Measurements from ENCODE around the gene GRID1. TPM values are rescaled to one million over a fixed set of nuclear protein-coding genes. Genes with fewer than 3 reads are reported as not detected.
"Not testable (repeated sequence)": the region's sequence is repeated elsewhere in the genome, so short reads cannot be mapped to it uniquely, and the experiment has no call there.

Gene GRID1
- total RNA-seq, 1 experiment from 2014 or later: 0.53 TPM

DNA sequence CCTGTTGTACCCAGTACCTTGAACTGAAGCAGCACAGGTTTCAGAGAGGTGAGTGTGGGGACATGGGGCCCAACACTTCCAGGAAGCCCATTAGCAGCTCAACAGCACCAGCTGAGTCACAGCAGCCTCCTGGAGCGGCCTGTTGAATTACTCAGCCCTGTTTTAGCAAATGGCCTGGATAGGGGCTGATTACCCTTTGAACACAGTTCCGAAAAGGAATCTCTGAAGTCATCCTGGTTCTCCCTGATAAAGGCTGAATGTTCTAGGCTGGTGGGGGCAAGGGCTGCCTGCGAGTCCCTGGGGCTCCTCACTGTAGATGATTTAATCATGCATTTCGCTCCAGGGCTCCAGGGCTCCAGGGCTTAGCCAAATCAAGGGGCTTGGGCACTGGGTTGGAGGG, 287.5 kb downstream of the GRID1 start:
- DNase-seq (ENCODE audit: low read depth, low spot score): no peak
- in situ Hi-C loops (cut with HindIII; ENCODE audit: low pct_unique_long_range_greater_than_20kb, low sequenced_read_pairs): no loop called here

DNA sequence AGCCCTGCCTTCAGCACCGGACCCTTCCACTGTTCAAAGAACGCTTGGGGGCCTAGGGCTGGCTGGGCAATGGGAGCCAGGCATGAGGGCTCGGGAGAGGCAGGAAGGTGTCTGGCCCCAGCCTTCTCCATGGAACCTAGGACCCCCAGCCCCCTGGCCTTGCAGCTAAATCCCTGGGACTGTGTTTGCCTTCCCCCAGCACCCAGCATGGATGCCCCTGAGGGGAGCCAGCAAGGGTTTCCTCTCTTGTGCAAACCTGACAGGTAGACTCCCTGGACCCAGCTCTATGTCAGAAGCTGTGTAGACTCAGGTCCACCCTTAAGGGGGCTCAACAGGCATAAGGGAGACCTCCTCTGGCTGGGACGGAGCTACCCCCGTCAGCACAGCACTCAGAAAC, 288.0 kb downstream of the GRID1 start:
- no peak for DNase-seq (ENCODE audit: low read depth, low spot score)

DNA sequence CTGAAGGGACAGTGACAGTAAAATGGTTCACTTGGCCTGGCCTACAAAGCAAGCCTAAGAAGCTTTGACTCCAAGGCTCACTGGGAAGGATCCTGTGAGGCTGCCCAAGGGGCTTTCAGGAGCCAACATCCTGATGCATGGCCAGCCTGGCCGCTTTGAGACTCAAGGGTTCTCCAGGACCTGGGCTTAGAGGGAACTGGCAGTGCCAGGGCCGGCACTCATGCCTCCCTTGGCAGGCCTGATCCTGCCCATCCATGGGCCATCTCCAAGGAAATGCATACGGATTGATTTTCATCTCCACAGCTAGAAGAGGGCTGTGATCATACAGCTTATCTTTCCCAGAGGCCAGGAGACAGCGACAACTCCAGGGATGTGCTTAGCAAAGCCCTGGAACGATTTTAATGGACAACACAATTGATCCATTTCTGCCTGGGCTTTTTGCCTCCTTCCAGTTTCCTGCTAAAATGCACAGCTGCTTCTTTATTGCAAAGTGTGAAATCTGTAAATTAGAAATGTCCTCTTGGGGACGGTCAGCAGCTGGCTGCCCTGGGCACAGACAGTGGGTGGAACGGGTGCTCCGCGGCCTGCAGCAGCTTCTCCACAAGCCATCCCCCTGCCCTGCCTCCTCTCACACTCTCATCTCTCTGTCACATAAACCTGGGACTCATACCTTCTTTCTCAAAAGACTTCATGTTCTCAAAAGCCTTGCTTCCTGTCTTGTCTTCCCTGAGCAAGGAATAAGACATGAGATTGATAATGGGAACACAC, 288.5 kb downstream of the GRID1 start:
- DNase-seq (ENCODE audit: low read depth, low spot score): no peak
- in situ Hi-C loops (cut with HindIII; ENCODE audit: low pct_unique_long_range_greater_than_20kb, low sequenced_read_pairs): no loop called here

More for the DNA sequence above, 288.0 kb downstream of the GRID1 start:
- in situ Hi-C loops (cut with HindIII; ENCODE audit: low pct_unique_long_range_greater_than_20kb, low sequenced_read_pairs): no loop called here

DNA sequence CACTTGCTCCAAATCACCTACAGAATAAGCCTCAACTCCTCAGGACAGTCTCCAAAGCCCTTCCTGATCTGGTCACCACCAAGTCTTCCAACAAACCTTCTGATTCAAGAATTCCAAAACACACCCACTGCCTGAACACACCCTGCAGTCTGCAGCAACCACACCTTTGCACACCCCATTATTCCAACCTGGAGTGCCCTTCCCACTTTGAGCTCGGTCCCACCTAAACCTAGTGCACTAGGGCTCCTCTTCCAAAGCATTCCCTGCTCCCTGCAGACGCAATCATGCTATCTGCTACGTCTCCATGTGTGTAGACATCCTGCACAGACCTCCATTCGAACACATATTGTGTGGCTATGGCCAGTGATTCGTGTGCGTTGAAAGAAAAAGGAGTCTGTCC, 289.3 kb downstream of the GRID1 start:
- in situ Hi-C loops (cut with HindIII; ENCODE audit: low pct_unique_long_range_greater_than_20kb, low sequenced_read_pairs): no loop called here
- no peak for DNase-seq (ENCODE audit: low read depth, low spot score)

DNA sequence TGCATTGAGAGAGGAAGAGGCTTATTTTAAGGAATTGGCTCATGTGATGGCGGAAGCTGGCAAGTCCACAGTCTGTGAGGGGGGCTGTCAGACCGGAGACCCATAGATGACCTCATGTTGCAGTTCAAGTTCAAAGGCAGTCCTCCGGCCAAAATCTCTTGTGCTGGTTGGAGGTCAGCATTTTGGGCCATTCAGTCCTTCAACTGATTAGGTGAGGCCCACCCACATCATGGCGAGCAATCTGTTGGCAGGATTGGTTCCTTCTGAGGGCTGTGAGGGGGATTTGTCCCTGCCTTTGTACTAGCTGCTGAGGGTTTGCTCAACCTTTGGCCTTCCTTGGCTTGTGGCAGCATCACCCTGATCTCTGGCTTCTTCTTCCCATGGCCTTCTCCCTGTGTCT, 290.1 kb downstream of the GRID1 start:
- in situ Hi-C loops (cut with HindIII; ENCODE audit: low pct_unique_long_range_greater_than_20kb, low sequenced_read_pairs); DNase-seq (ENCODE audit: low read depth, low spot score): not testable (repeated sequence)

DNA sequence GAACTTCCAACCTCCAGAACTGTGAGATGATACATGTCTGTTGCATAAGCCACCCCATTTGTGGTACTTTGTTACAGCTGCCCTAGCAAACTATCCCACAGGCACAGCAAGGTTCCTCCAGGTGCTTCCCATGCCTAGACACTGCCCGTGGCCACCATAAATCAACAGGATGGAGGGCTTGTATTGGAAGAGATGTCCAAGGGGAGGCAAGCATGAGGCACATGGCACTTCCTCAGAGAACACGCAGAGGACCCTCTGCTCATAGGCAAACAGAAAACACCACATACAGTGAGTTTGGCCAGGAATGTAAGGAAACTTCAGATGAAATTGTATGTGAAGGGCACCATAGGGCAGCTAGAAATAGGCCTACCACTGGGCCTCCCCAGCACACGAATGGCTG, 291.1 kb downstream of the GRID1 start:
- DNase-seq (ENCODE audit: low read depth, low spot score): no peak

DNA sequence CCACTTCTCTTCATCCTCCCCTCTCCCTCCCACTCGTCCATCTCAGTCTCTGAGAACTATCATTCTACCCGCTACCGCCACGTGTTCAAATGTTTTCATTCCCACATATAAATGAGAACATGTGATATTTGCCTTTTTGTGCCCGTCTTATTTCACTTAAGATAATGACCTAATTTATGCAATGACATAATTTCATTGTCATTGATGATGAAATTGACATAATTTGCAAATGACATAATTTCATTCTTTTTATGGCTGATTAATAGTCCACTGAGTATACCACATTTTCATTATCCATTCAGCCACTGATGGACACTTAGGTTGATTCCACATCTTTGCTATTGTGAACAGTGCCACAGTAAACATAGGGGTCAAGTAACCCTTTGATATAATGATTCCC, 292.3 kb downstream of the GRID1 start:
- no peak for DNase-seq (ENCODE audit: low read depth, low spot score)
- in situ Hi-C loops (cut with HindIII; ENCODE audit: low pct_unique_long_range_greater_than_20kb, low sequenced_read_pairs): no loop called here

More for the DNA sequence above, 291.1 kb downstream of the GRID1 start:
- in situ Hi-C loops (cut with HindIII; ENCODE audit: low pct_unique_long_range_greater_than_20kb, low sequenced_read_pairs): no loop called here

DNA sequence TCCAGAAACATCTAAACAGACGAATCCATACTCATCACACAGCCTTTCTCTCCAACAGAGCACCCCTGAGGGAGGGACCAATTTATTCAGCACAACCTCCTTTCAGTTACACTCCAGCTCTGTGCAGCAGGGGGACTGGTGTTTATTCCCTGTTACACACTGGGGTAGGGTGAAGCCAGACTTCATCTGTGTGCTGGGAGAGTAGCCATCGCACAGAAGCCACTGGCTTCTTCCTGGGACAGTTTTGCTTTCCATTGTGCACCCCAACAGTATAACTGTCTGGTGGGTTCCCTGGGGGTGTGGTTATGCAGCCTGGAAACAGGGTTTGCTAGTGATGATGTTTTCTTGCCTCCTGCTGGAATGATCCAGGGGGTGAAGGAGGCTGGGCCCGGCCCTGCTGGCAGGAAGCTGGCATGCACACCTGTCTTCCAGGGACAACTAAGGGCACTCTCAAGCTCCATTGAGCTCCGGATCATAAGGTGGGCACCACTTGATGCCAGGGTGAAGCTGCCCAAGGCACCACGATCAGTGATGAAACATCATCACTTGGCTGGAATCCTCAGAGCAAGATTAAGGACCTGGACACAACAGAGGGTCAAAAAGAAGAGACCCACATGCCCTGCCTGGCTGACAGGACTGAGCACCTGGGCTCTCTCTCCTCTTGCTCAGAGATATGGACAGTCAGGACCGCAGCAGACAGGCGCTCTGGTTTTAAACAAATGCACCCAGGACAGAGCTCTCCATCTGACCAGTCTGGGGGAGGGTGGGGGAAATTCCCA, 293.2 kb downstream of the GRID1 start:
- DNase-seq (ENCODE audit: low read depth, low spot score): no peak
- in situ Hi-C loops (cut with HindIII; ENCODE audit: low pct_unique_long_range_greater_than_20kb, low sequenced_read_pairs): no loop called here

DNA sequence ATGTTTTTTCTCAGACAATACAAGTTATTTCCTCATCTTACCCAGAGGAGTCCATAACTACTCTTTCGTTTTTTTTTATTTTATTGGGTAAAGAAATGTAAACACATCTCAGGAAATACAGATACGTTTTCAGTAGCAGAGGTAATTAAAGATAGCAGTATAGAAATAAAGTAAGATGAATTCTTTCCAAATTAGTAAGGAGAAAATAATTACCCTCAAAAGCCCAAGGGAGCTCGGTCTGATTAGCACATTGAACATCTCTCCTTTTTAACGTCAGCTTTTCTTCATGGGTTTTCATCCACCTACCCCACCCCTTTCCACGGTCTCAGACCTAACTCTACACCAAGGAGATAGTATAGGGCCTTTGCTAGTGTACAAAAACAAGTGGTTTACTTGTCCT, 294.2 kb downstream of the GRID1 start:
- in situ Hi-C loops (cut with HindIII; ENCODE audit: low pct_unique_long_range_greater_than_20kb, low sequenced_read_pairs): no loop called here
- no peak for DNase-seq (ENCODE audit: low read depth, low spot score)

DNA sequence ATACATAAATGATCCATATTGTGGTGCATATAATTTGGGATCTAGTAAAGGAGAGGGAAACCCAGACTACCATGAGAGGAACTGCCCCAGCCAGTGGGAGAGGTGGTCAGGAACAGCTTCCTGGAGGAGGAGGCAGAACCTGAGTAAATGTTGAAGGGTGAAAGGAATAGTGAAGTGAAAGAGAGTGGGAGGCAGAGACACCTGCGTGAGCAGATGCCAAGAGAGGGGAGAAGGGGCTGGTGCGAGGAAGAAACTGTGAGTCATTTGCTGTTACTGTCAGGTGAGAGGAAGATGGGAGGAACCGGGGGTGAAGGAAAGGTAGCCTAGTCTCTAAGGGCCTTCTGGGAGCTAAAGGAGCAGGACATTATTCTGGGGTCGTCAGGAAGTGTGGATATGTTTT, 294.8 kb downstream of the GRID1 start:
- in situ Hi-C loops (cut with HindIII; ENCODE audit: low pct_unique_long_range_greater_than_20kb, low sequenced_read_pairs): no loop called here
- DNase-seq (ENCODE audit: low read depth, low spot score): no peak

DNA sequence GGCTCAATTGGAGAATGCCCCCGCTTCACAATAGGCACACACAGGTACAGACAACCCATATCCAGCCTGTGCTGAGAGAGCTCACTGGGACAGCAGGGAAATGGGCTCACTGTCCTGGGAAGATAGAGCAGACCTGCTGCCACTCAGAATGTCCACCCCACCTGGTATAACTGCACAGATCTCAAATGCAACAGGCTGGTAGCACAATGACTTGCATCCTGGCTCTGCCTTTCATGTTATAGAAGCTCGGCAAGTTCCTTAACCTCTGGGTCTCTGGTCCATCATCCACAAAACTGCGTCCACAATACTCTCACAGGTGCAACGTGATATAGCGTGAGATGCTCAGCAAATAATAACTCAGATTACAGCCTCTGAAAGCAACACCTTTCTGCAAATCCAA, 295.4 kb downstream of the GRID1 start:
- in situ Hi-C loops (cut with HindIII; ENCODE audit: low pct_unique_long_range_greater_than_20kb, low sequenced_read_pairs): no loop called here
- no peak for DNase-seq (ENCODE audit: low read depth, low spot score)

DNA sequence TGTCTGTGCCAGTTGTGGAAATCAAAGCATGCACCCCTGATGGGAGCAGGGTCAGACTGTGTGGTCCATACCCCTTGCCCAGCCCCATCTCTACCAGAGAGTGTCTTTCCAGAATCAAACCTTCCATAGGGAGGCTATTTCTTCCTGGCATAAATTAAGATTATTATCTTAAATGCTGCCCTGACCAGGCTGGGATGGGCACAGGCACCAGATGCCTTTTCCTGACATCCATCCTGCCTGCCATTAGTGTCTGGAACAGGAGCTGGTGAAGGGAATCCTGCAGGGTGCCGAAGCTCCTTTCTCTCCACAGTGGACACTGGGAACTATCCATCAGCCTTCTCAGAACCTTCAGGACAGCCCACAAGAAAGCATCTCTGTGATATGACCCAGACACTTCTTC, 296.3 kb downstream of the GRID1 start:
- DNase-seq (ENCODE audit: low read depth, low spot score): no peak
- in situ Hi-C loops (cut with HindIII; ENCODE audit: low pct_unique_long_range_greater_than_20kb, low sequenced_read_pairs): no loop called here

DNA sequence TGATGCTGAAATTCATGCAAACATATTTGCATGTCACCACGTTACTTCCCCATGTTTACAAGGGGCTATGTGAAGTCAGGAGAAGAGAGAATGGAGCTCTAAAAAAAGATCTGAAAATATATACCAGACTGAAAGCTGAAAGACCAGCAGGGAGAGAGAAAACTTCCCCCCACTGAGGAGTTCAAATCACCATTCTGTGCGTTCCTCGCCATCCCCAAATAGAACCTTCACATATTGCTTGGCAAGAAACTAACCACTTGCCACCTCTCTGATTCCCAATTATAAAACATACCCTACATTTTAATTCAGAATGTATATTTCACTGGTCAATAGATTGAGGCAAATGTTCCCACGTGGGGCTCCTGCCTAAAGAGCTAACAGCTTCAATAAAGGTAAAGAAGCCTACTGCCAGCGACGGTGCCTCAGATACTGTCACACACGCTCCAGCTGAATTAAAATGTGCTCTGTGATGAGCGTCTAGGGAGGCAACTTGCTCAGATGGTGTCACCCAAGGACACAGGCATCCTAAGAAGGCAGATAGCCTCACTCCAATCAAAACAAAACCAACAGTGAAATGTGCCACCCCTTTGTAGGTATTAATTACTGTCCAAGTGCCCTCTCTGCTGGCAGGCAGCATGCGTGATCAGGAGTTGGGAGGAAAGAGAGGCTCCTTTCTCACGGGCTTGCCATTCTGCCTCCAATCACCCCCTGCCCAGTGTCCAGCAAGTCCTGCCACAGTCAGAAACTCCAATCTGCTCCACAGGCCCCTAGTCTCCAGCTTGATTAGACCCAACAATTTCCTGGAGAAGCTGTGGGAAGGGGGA, 298.2 kb downstream of the GRID1 start:
- in situ Hi-C loops (cut with HindIII; ENCODE audit: low pct_unique_long_range_greater_than_20kb, low sequenced_read_pairs): no loop called here
- DNase-seq (ENCODE audit: low read depth, low spot score): no peak

DNA sequence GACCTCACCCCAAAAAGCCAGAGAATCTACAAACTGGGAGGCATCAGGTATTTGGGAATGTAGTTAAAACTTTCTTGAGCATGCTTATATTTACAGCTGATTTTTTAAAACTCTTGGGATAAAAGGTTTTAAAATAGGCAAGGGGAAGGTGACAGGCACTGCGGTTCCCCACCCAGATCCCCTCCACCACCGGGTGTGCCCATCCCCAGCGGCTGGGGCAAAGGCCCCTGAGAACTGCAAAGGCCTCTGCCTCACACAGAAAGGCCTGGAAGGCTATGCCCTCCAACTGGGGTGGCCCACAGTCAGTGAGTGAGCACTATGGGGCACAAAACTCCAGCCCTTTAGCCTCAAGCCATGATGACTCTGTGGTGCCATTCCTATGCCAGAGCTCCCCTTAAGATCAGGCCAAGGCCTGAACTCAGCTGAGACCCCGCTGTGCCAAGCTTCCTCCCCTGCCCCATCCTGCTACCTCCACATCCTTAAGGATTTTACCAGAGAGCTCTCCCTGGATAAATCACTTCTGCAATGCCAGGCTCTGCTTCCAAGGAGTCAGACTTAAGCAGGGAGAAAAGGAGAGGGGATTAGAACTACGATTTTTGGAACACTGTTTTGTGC, 299.1 kb downstream of the GRID1 start:
- no peak for DNase-seq (ENCODE audit: low read depth, low spot score)
- in situ Hi-C loops (cut with HindIII; ENCODE audit: low pct_unique_long_range_greater_than_20kb, low sequenced_read_pairs): no loop called here

DNA sequence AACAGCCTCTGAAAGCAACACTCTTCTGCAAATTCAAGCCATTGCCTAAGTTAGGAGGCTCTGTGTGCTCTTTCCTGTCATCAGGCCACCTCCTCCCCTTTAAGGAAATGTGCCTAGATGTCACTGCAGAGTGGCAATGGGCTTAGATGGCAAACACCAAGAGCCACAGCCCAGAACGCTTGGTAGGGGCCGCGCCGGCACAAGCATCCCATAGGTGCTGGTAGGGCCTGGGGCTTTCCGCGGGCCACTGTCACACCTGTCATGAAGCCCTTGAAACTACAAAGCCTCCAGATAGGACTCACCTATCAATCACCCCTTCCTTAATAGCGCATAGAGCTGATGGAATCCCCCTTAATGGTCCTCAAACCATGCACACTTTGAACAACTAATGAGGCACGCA, 299.9 kb downstream of the GRID1 start:
- in situ Hi-C loops (cut with HindIII; ENCODE audit: low pct_unique_long_range_greater_than_20kb, low sequenced_read_pairs): no loop called here
- no peak for DNase-seq (ENCODE audit: low read depth, low spot score)

DNA sequence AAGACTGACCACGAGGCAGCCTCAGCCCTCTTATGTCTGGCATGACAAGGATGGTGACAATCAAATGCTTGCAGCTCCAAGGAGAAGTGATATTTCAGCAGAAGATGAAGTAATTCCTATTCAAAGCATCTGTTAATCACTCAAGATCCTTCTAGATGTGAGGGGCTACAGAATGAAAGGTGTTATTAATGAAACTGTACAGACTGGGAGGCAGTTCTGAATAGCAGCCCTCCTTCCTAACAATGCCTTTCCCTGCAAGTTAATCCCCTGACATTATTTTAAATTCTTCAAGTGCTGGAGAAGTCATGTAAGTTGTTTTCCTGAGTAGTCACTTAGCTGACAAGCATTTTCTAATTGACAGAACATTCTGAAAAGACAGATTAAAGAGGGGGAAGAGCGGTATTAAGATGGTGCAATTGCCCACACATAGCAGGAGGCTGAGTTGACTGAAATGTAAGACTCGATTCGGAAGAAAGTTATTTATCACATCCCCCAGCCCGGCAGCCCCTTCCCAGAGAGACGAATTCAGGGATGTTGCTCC, 300.8 kb downstream of the GRID1 start:
- DNase-seq (ENCODE audit: low read depth, low spot score): no peak
- in situ Hi-C loops (cut with HindIII; ENCODE audit: low pct_unique_long_range_greater_than_20kb, low sequenced_read_pairs): no loop called here

DNA sequence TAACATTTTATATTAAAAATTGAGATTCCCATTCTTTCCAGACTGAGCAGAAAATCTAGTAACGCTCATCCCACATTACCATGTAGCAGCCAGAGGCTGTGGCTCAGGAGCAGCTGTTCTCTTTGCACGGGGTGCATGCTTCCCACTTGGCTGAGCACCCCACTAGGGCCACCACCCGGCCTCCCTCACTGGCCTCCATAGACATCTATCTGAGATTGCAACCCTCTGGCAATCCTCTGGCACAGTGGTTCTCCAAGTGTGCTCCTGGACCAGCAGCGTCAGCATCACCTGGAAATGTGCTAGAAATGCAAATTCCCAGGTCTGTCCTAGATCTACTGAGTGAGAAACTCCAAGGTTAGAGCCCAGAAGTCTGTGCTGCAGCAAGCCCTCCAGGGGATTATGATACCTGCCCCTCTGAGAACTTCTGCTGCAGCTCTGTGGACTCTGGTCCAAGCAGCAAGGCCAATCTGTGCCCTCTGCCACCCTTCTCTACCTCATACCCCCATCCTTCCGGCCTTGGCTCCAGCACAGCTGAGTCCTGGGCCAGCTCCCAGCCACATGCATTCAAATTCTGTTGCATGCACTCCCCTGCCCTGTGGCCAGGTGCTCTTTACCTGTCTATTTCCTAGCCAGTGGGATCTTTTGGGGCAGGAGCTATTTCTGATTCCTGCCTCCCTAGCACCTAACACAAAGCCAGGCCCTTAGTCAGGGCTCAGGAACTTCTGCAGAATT, 301.5 kb downstream of the GRID1 start:
- no peak for DNase-seq (ENCODE audit: low read depth, low spot score)
- in situ Hi-C loops (cut with HindIII; ENCODE audit: low pct_unique_long_range_greater_than_20kb, low sequenced_read_pairs): no loop called here
